HUDEP-2 (cell line): ENCODE data around the gene PNPLA2.

Experiments used
- DNase-seq, 76 experiments: peaks; one replicate each; lab custom pipeline; 2025; ENCODE audit not compliant: unreplicated experiment in 76 of 76; lab: John Stamatoyannopoulos, UW

PNPLA2 gene

DNA sequence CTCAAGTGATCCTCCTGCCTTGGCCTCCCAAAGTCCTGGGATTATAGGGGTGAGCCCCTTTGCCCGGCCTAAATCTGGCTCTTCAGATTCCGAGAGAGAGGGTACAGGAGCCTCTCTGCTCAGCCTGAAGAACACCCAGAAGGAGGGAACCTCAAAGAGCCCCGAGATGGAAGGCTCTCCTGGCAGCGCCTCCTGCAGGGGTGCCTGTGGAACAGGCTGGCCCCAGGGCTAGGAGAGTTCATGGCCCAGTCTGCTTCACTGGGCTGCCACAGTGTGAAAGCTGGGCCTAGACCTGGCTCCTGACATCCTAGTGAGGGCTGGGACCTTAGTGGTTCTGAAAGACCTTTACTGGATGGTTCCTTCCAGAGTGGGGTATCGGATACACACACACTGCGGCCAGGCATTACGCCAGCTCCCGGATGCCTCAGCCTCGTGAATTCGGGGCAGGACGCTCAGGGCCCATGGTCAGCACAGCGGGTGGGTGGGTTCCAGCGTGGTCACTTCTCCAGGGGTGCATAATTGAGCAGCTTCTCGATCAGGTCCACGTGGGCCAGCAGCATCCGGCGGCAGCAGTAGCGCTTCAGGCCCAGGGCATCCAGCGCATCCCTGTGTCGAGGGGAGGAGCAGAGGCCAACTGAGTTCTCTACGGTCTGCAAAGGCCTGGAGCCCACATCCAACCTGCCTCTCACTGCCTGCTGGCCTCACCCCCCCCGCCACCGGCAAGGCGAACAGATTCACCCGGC lies 21.3 kb downstream of the PNPLA2 start:
- DNase-seq: peak in 10 of 76 experiments; percentile 19 to 35 (median 24)

DNA sequence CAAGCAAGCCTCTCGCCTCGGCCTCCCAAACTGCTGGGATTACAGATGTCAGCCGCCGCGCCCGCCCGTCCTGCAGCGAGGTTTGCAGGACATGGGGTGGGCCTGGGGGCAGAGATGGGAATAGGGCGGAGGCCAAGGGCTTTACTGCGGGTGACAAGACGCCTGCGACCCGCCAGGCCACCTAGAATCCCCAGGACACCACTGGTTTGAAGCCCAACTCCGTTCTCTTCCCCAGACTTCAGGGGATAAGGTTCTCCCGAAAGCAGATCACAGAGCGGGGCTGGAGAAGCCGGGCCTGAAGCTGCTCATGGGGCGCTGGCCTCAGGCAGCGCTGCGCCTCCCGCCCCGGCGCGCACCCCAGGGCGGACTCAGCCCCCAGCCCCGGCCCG lies 23.3 kb downstream of the PNPLA2 start:
- no peak for DNase-seq

DNA sequence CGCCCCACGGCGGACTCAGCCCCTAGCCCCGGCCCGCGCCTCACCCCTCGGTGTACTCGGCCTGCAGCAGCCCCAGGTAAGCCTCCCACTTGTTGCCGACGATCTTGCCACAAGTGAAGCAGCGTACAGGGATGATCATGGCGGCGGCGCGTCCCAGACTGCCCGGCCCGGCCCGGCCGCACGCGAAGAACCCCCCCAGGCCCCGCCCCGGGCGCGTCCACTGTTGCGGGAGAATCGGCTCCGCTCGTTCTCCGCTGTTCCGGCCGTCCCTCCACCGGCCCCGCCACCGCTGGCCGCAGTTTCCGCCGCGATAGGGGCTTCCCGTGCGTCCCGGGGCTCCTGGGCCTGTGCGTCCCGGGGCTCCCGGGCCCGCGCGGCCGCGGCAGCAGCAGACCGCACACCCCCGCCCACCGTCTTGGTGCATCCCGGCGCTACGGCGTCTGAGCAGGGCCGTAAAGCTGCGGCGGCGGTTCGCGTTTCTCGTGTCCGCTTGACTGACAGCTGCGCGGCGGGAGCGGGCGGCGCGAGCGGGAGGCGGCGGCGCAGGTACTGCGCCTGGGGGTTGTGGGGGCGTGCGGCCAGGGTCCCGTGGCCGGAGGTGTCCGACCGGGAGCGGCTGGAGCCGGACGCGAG lies 23.8 kb downstream of the PNPLA2 start, which contains the start of the genes POLR2L and TSPAN4:
POLR2L (minus strand) TSS at position 160 of the 633 bp plus-strand sequence; CDS start at position 139, 21 bp downstream.
TSPAN4 (plus strand) TSS at position 483 of the 633 bp plus-strand sequence. CDS start 7,453 bp downstream, outside the sequence.
- peak in 75 of 76 experiments; percentile 25 to 97 (median 78) for DNase-seq

DNA sequence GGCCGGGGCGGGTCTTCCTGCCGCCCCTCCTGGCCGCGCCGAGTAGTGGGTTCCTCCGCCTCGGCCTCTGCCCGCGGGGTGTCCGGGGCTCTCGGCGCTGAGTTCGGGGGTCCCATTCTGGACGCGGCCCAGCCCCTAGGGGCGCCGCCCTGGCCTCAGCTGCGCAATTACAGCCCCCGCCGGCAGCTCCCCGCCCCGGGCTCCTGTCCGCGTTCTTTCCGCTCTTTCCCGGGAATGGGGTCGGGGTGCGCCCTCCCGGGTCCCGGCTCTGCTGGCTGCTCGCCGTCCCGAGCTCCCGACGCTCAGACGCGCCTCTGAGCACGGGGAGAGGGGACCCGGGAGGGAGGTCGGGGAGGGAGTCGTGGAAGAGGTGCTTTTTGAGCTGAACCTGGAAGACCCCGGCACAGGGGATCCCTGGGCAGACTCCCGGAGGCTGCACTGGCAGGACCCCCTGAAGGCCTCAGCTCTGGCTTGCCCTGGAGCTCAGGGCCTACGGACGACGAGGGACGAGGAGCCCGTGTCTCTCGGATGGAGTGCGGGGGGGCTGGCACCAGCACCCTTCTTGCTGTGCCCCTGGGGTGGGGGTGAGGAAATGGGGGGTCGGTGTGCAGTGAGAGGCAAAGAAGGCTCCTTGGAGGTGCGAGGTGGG lies 24.5 kb downstream of the PNPLA2 start:
- DNase-seq: no peak

DNA sequence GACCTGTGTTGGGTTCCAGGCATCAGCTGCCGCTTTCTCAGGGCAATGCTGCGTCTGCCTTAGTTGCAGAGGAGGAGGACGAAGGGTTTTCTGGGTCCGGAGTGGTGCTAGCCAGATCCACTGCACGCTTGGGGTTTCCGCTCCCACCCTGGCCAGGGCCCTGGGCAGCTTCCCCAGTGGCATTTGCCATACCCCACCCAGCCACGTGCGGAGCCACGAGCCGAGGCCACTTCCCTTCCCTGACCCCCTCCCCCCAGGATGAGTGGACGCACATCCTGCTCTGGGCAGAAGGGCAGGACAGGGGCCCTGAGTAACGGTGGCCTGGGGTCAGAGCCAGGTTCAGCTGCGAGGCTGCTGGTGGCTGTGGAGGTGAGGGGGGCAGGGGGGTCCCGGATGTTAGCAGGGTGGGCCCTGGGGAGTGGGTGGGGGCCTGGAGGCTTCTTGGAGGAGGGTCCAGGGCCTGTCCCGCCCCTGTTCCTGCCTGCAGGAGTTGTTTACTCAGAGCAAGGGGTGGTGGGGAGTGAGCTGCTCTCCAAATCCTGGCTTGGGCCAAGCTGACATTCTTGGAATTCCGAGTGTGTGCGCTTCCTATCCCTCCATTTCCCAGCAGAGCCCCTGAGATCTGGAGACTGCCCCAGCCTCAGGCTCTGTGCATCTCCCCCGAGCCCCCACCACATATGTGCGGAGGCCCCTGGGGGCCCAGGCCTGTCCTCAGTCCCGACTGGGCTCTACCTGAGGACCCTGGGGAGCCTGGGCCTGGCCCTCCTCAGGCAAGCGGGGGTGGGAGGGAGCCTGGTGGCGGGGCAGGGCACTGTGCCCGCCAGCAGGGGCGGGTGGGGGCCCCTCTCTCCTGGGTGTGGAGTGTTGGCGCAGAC lies 25.3 kb downstream of the PNPLA2 start:
- peak in 43 of 76 experiments; percentile 16 to 71 (median 41) for DNase-seq

DNA sequence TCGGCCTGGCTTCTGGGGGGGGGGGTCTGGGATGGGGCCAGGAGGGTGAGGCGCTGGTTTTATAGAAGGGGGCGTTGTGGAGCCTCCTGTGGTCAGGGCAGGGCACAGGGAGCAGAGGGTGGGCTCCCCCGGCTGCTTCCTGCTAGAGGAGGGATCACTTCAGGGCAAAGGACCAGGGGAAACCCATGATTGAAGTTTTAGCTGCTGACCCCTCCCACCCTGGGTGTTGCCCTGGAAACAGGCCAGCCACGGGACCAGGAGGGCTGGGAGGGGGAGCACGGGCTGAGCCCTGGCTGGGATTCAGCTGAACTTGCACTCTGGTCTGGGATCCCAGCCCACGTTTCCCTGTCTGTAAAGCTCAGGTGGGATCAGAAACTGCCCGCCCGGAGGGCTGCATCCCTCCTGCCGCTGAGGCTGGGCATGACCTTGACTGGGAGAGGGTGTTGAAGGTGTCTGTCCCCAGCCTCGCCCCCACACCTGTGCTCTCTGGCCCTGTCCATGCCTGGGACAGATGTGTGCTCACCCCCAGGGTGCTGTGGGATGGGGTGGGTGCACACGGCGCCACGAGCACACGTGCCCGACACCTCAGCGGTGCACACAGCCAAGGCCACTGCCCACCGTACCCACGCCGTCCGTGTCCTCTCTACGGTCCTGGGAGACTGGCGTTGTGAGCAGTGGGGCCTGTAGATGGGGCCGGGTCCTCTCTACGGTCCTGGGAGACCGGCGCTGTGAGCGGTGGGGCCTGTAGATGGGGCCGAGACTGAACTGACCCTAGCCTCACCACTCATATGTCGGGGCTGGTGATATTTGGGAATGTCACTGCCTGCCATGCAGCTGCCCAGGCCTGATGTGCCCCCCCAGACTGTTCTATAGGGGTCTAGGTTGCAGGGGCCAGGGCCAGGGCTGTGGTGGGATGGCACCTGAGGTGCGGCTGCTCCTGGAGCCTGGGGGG lies 26.3 kb downstream of the PNPLA2 start:
- DNase-seq: peak in 74 of 76 experiments; percentile 45 to 97 (median 90)

DNA sequence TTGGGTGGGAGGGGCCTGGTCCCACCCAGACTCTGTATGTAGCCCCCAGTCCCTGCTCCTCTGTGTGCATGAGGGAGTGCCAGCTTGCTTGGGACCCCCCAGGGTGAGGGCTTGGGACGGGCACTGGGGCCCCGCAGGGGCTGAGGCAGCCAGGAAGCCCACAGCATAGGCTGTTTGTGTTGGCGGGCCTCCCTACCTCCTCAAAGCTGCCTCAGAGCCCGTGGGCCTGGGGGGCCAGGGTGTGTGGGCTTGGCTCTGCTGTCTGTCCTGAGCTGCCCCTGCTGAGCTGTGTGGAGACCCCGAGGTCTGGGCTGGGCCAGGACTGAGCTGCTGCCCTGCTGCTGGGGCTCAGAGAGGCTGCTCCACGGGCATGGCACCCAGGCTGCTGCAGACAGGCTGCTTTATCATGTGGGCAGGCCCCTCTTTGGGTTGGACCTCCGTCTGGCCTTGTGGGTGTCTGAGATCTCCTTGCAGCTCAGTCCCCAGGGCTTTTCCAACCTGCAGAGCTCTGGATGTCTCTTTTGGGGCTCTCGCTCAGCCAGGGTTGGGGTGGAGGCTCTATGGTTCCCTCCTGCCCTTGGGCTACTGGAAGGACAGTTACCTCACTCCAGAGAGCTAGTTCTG lies 27.3 kb downstream of the PNPLA2 start:
- DNase-seq: peak in 39 of 76 experiments; percentile 7 to 56 (median 38)

DNA sequence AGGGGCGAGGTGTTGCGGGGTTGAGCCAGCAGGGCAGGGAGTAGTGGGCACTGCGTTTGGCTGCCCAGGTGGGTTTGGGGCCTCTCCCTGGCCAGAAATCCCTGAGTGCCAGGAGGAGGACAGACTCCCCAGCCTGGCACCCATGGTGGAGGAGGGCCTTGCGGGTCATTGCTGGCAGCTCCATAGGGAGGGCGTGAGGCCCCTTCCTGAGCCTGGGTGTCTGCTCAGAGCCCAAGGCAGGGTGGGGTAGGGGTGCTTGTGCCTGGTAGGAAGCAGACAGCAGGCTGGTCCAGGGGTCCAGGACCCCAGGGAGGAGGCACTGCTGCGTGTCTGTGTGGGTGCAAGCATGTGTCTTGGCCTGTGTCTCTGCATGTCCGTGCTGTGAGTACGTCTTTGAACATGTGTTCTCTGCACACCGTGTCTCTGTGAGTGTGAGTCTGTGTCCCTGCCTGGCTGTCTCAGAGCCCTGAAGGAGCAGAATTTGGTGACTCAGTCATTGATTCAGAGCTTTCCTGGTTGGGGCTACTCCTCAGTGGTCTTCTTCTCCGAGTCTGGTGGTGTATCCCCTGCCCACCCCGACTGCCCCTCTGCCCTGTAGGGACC lies 27.9 kb downstream of the PNPLA2 start:
- DNase-seq: no peak

DNA sequence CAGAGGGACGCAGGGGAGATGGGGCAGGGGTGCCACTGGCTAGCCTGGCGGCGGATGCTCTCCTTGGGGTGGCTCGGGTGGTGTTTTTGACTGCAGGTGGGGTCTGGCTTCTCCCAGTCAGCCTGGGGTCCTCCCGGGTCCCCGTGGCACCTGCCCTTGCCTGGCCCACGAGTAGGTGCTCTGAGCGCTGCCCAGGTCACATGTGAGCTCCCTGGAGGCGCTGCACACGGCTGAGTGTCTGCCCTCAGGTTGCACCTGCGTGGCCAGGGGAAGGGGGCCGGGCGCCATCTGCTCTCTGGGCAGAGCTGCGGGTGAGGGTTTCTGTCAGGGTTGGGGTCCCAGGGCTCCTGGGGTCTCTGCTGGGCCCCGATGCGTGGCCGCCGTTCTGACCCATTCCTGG lies 29.2 kb downstream of the PNPLA2 start:
- DNase-seq: no peak

DNA sequence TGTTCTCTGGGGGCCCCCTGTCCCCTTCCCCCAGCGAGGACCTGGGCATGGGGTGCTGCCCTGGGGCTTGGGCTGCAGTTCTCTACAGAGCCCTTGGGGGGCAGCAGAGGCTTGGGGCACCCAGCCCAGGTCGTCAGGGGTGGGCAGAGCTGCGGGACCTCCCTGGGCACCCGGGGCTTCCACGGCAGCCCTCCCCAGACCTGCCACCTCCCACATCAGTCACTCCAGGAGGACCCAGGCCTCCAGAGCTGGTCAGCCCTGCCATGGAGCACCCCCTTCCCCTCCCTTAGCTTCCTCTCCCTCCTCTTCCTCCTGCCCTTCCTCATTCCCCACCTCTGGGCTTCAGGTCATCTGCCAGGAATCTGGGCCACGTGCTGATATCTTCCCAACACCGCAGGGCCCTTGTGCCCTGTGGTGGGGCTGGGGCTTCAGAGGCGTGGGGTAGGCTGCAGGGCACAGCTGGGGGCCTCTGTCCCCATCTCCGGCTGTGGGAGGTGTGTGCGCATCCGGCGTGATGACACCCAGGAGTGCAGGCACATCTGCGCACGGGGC lies 29.7 kb downstream of the PNPLA2 start:
- peak in 28 of 76 experiments; percentile 12 to 59 (median 35) for DNase-seq

DNA sequence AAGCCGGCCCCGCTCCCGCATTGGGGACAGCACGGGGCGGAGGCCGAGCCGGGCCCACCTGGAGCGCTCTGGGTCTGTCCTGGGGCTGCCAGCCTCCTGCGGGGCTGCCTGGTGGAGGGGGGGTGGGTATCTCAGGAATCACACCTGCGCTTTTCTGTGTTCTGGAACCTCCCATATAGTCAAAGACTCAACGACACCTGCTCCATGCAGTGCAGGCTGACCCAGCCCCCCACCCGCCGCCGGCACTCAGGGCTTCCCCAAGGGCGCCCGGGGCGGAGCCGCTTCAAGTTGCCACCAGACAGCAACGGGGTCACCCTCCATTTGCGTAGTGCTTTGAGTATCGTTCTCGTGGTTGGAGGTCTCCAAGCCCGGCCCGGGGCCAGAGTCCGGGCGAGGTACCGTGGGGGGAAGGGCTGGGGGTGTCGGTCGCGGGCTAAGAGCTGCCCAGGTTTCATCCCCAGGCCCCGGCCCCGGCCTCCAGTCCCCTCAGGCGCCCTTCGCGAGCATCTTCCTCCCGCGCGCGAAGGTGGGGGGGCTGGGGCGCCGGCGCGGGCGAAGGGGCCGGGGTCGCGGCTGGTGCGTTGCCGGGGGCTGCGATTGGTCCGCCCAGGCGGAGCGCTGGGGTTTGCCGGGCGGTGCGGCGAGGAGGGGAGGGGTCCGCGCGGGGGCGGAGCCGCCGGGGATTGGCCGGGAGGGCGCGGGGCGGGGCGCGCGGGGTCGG lies 30.6 kb downstream of the PNPLA2 start:
- DNase-seq: no peak

DNA sequence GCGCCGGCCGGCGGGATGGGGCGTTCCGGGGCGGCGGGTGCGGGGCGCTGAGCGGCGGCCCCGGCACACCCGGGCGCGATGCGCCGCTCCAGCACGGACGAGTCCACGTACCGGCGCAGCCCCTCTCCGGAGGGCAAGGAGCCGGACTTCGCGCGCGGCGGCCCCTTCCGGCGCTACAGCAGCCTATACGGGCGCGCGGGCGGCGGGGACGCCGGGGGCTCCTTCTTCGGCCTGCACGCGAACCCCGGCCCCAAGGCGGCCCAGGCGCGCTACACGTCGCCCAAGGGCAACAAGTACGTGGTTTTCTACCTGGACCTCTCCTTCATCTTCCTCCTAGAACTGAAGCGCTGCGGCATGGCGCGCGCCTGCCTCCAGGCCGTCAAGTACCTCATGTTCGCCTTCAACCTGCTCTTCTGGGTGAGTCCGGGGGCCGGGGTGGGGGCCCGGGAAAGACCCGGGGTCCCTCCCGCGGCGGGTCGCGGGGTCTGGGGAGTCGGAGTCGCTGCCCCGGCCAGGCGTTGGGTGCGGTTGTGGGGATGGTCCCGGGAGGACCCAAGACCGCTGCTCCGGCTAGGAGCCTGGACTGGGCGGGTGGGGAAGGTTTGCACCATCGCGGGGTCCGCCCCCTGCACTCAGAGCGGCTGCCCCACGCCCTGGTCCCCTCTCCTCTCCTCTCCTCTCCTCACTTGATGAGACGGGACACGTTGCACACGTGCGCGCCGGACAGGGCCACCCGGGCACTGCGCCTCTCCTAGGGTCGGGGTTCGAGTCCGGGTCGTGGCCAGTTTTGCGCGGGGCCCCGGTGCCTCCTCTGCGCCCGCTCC lies 31.4 kb downstream of the PNPLA2 start:
- no peak for DNase-seq

DNA sequence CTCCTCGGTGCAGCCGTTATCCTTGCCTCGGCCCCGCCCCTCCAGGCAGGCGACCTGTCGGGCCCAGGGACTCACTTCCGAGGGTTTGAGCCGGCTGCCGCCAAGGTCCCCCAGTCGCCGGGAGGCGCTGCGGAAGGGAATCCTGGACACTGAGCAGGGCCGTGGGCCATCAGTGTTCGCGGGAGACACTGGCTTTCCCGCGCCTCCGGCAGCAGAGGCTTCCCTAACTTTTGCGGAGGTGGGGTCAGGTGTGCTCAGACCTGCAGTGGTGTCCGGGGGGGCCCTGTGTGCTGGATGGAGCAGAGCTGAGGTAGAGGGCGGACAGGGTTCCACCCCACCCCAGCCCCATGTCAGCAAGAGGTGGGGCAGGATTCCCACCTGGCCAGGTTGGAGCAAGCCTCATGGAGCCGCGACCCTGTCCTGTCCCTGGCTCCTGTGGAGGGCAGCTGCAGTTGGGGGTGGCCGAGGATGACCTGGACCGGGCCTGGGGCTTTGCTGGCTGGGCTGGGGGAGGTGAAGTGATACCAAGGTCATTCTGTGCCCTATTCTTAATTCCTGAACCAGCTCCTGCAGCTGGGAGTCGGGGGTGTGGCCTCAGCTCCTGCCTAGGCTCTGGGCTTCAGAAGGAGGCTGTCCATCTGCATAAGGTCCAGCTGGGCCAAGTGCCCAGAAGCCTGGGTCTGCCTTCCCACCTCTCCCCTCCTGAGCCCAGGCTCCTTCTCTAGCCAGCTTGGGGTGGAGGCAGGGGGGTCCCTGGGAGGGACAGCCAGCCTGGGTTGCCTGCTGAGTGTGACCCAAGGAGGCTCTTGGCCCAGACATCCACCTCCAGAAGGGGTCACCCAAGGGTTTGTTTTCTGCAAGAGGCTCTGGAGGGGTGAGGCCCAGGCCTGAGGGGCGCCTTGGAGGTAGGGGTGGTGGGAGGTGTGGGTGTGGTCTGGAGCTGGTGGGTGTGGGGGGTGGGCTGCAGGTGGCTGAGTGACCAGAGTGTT lies 32.4 kb downstream of the PNPLA2 start:
- DNase-seq: peak in 13 of 76 experiments; percentile 2 to 31 (median 20)

DNA sequence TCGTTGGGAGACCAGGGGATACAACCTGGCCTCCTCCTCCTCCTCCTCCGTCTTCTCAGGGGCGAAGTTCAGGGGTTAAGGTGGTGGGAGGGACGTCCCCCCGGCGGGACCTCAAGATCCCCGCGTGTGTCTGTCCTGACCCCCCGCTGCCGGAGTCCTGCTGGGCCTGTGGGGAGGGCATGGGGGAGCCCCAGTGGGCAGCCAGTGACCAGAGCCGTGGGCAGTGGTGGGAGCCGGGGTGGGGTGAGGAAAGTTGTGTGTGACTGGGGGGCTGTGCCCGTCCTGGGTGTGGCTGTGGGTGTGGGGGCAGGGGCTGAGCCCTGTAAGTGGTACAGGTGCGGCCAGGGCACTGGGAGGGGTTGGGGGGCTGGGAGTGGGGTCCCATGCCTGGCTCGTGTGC lies 34.0 kb downstream of the PNPLA2 start:
- no peak for DNase-seq

DNA sequence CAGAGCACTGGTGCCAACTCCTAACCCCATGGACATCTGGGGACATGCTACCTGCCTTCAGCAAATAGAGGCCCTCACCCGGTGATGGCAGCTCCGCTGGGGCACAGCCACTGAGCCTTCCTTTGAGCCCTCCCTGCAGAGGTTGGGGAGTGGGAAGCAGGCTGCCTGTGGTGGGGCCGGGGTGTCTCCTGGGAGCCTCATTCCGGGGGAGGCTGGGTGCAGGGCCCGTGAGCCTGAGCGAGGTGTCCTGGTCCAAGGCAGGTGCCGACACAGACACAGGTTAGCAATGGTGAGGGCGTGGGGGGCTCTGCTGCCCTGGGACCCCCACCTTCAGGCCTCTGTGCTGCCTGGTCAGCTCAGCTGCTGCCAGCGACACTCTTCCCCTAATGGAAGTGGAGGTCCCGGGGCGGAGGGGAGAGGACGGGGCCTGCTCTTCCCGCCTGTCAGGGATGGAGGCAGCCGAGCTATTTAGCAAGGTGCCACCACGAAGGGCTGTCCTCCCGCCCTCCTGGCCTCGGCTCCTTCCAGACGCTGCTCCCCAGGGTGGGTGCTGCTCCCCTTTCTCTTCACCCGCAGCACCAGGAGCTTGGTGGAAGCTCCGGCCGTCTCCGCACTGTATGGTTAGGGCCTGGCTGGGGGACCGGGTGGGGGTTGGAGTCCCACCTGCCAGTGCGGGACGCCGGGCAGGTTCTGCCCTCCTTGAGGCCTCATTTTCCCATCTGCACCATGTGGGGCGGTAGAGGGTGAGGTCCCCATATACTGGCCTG lies 35.2 kb downstream of the PNPLA2 start:
- no peak for DNase-seq
